MCF 10A (cell line): ENCODE measurements around the gene UBAP2L. TPM values are rescaled to one million over a fixed set of nuclear protein-coding genes. Genes with fewer than 3 reads are reported as not detected.

Experiments used
- BruUV-seq: library from RNA; stranded (reverse); fragments of 400-500 nt; replicated peaks from 2 replicates; lab custom pipeline; 2021; lab: Mats Ljungman, UMichigan
- CTCF ChIA-PET: fragments of 300-600 bp; sonication (Branson Sonifier 250); formaldehyde crosslinking; extraction: SDS; loops from one replicate; lab custom pipeline; 2021; ENCODE audit warnings: antibody characterized with exemption, inconsistent platforms; lab: Yijun Ruan, JAX
- POLR2A ChIA-PET: fragments of 300-600, 350-650 bp; sonication (Branson Sonifier 250); formaldehyde crosslinking; extraction: SDS; loops from one replicate; lab custom pipeline; 2020; ENCODE audit warnings: antibody characterized with exemption, inconsistent platforms; lab: Yijun Ruan, JAX
- DNase-seq: peaks from one replicate; pipeline ENCODE4 v3.0.0-alpha.2; 2018; ENCODE audit not compliant: unreplicated experiment
- H3K27ac Mint-ChIP-seq: one replicate; pipeline ENCODE4 v1.8.0; 2022; ENCODE audit warnings: mild to moderate bottlenecking, low read depth, mixed read lengths; ENCODE audit not compliant: unreplicated experiment
- H3K27me3 Mint-ChIP-seq: one replicate; pipeline ENCODE4 v1.8.0; 2022; ENCODE audit warnings: mixed read lengths; ENCODE audit not compliant: insufficient read depth, unreplicated experiment
- H3K36me3 Mint-ChIP-seq: one replicate; pipeline ENCODE4 v1.8.0; 2022; ENCODE audit warnings: mild to moderate bottlenecking, moderate library complexity, mixed read lengths; ENCODE audit not compliant: insufficient read depth, unreplicated experiment
- H3K4me1 Mint-ChIP-seq: one replicate; pipeline ENCODE4 v1.8.0; 2022; ENCODE audit warnings: mixed read lengths; ENCODE audit not compliant: insufficient read depth, unreplicated experiment
- H3K4me3 Mint-ChIP-seq: one replicate; pipeline ENCODE4 v1.8.0; 2022; ENCODE audit warnings: mild to moderate bottlenecking, moderate library complexity, mixed read lengths; ENCODE audit not compliant: unreplicated experiment
- H3K9me3 Mint-ChIP-seq: one replicate; pipeline ENCODE4 v1.8.0; 2022; ENCODE audit warnings: mixed read lengths; ENCODE audit not compliant: unreplicated experiment
- CTCF ChIP-seq: fragments of 200-600 bp; IDR thresholded peaks from one replicate; pipeline ENCODE4 v1.8.0; 2022; ENCODE audit warnings: antibody characterized with exemption, mild to moderate bottlenecking; ENCODE audit not compliant: unreplicated experiment
- intact Hi-C: fragments of 100-400 bp; cut with micrococcal nuclease; formaldehyde crosslinking; loops from 2 replicates; pipeline ENCODE4 v1.14.1; 2022
- total RNA-seq: library from RNA; stranded (reverse); gene quantifications from 2 replicates; pipeline ENCODE4 v1.2.3, GENCODE V29; 2022

Gene UBAP2L
- total RNA-seq, 1 experiment from 2014 or later = 223 TPM

- Mint-ChIP-seq H3K9me3 (no peaks in the 10 kb centered on the region), H3K27me3 (no peaks in the 10 kb centered on the region), H3K4me1 (peaks cover 27% of the 10 kb centered on the region), H3K4me3 (peak overlapping the region; percentile 92), H3K36me3 (peaks cover 29% of the 10 kb centered on the region), H3K27ac (peak overlapping the region; percentile 96)
- POLR2A ChIA-PET = interaction anchor here (0.6 to 8.6 kb wide), 23 partner anchors 7 to 571 kb away, joined by 3 to 140 read pairs (median 4); partner anchors contain the start of genes CREB3L4, CRTC2, HAX1 and JTB
- intact Hi-C loops = loop anchor here (10.0 kb wide), 2 partner anchors 362 to 388 kb away; no protein-coding TSS in a partner anchor
- DNase-seq = peak; percentile 99
- TSS peak; percentile 88 for BruUV-seq
- no peak for TF ChIP-seq CTCF
- CTCF ChIA-PET = interaction anchor here (0.6 to 1.2 kb wide), 7 partner anchors 10 to 1286 kb away, joined by 3 to 7 read pairs (median 5); no protein-coding TSS in a partner anchor
Measured at GRCh38 chr1:154183046-154183915, 37.5 kb upstream of the UBAP2L start.

- intact Hi-C loops = loop anchor here (1.0 to 10.0 kb wide), 6 partner anchors 34 to 391 kb away; partner anchors contain the start of genes HAX1, IL6R and UBAP2L
- no peak overlapping the region for H3K27ac Mint-ChIP-seq
- no peak overlapping the region for H3K4me3 Mint-ChIP-seq
- peaks cover 1% of the 10 kb centered on the region for H3K27me3 Mint-ChIP-seq
- no peaks in the 10 kb centered on the region for H3K9me3 Mint-ChIP-seq
- POLR2A ChIA-PET = interaction anchor here (0.6 to 1.0 kb wide), 2 partner anchors 59 to 85 kb away, joined by 3 read pairs; no protein-coding TSS in a partner anchor
- H3K4me1 Mint-ChIP-seq = peaks cover 3% of the 10 kb centered on the region
- peaks cover 17% of the 10 kb centered on the region for H3K36me3 Mint-ChIP-seq
- TF ChIP-seq CTCF = peak; percentile 88
- DNase-seq = peak; percentile 84
- BruUV-seq = no TSS peak
- CTCF ChIA-PET = interaction anchor here (0.6 to 2.0 kb wide), 6 partner anchors 12 to 199 kb away, joined by 3 to 9 read pairs (median 6); no protein-coding TSS in a partner anchor
Measured at GRCh38 chr1:154186177-154186576, 34.6 kb upstream of the UBAP2L start.

GRCh38 chr1:154186852-154187501, 33.8 kb upstream of the UBAP2L start:
- BruUV-seq = no TSS peak
- TF ChIP-seq CTCF = no peak
- Mint-ChIP-seq H3K4me1 (no peaks in the 10 kb centered on the region), H3K4me3 (no peak overlapping the region), H3K36me3 (peaks cover 9% of the 10 kb centered on the region), H3K9me3 (no peaks in the 10 kb centered on the region), H3K27ac (no peak overlapping the region), H3K27me3 (peaks cover 9% of the 10 kb centered on the region)
- DNase-seq = no peak
- CTCF ChIA-PET = interaction anchor here (0.5 to 1.3 kb wide), 5 partner anchors 10 to 936 kb away, joined by 3 to 8 read pairs (median 5); no protein-coding TSS in a partner anchor
- intact Hi-C loops = loop anchor here (1.0 to 10.0 kb wide), 6 partner anchors 33 to 392 kb away; partner anchors contain the start of genes HAX1, IL6R and UBAP2L
- POLR2A ChIA-PET = interaction anchor here (0.6 to 1.0 kb wide), 4 partner anchors 9 to 85 kb away, joined by 3 read pairs; partner anchors contain the start of gene UBAP2L
